Glutamatergic neuron (in vitro differentiated cells): Measurements from ENCODE around the gene ABHD12. TPM values are rescaled to one million over a fixed set of nuclear protein-coding genes. Genes with fewer than 3 reads are reported as not detected.
A peak's percentile ranks its signal among the peaks of the same experiment; 100 is the strongest.

Experiments
- DNase-seq: peaks from one replicate; pipeline ENCODE4 v3.0.0; 2022
- H3K27ac Mint-ChIP-seq: one replicate; pipeline ENCODE4 v1.8.0; 2020; ENCODE audit warnings: mild to moderate bottlenecking, mixed read lengths, inconsistent platforms; ENCODE audit not compliant: unreplicated experiment
- H3K27me3 Mint-ChIP-seq: one replicate; pipeline ENCODE4 v1.8.0; 2020; ENCODE audit warnings: mild to moderate bottlenecking, moderate library complexity, mixed read lengths, inconsistent platforms; ENCODE audit not compliant: unreplicated experiment
- H3K36me3 Mint-ChIP-seq: one replicate; pipeline ENCODE4 v1.8.0; 2020; ENCODE audit warnings: mild to moderate bottlenecking, mixed read lengths, inconsistent platforms; ENCODE audit not compliant: unreplicated experiment
- H3K4me1 Mint-ChIP-seq: one replicate; pipeline ENCODE4 v1.8.0; 2020; ENCODE audit warnings: mild to moderate bottlenecking, low read depth, mixed read lengths, inconsistent platforms; ENCODE audit not compliant: unreplicated experiment
- H3K4me3 Mint-ChIP-seq: one replicate; pipeline ENCODE4 v1.8.0; 2020; ENCODE audit warnings: mild to moderate bottlenecking, mixed read lengths, inconsistent platforms; ENCODE audit not compliant: unreplicated experiment
- H3K9me3 Mint-ChIP-seq: one replicate; pipeline ENCODE4 v1.8.0; 2020; ENCODE audit warnings: mild to moderate bottlenecking, moderate library complexity, mixed read lengths, inconsistent platforms; ENCODE audit not compliant: unreplicated experiment
- CTCF ChIP-seq: fragments of 200-600 bp; sonication (generic); IDR thresholded peaks from one replicate; pipeline ENCODE4 v1.5.0; 2021; ENCODE audit not compliant: partially characterized antibody, unreplicated experiment
- total RNA-seq: library from RNA; stranded (reverse); fragmentation: NEBNext Ultra II Directional; extraction: Animal tissue kit (Norgen Biotek cat#: 25700); gene quantifications from one replicate; pipeline ENCODE4 v1.2.1, GENCODE V29; 2021; ENCODE audit not compliant: unreplicated experiment

The ABHD12 gene
- total RNA-seq, 1 donor from 2014 or later = 101 TPM

GRCh38 chr20:25295386-25296093 is 95.1 kb downstream of the ABHD12 start:
- no peak for DNase-seq
- Mint-ChIP-seq H3K9me3 (peaks cover 37% of the 10 kb centered on the region), H3K27me3 (peaks cover 46% of the 10 kb centered on the region), H3K4me1 (peaks cover 14% of the 10 kb centered on the region), H3K36me3 (peaks cover 5% of the 10 kb centered on the region), H3K4me3 (no peak overlapping the region), H3K27ac (peak overlapping the region; percentile 33)
- TF ChIP-seq CTCF = no peak

GRCh38 chr20:25294459-25295385 is 95.9 kb downstream of the ABHD12 start:
- Mint-ChIP-seq H3K4me3 (no peak overlapping the region), H3K36me3 (peaks cover 5% of the 10 kb centered on the region), H3K27ac (no peak overlapping the region), H3K27me3 (peaks cover 44% of the 10 kb centered on the region), H3K9me3 (peaks cover 39% of the 10 kb centered on the region), H3K4me1 (peaks cover 14% of the 10 kb centered on the region)
- TF ChIP-seq CTCF = peak; percentile 45
- DNase-seq = peak; percentile 59

GRCh38 chr20:25293910-25294458 is 96.7 kb downstream of the ABHD12 start:
- peaks cover 36% of the 10 kb centered on the region for H3K9me3 Mint-ChIP-seq
- TF ChIP-seq CTCF = no peak
- H3K27ac Mint-ChIP-seq = peak overlapping the region; percentile 48

GRCh38 chr20:25293507-25293906 is 97.1 kb downstream of the ABHD12 start:
- peaks cover 5% of the 10 kb centered on the region for H3K36me3 Mint-ChIP-seq
- H3K9me3 Mint-ChIP-seq = peaks cover 35% of the 10 kb centered on the region
- DNase-seq = no peak
- peak overlapping the region; percentile 48 for H3K27ac Mint-ChIP-seq
- peaks cover 38% of the 10 kb centered on the region for H3K27me3 Mint-ChIP-seq
- no peak for TF ChIP-seq CTCF
- H3K4me1 Mint-ChIP-seq = peaks cover 14% of the 10 kb centered on the region
- H3K4me3 Mint-ChIP-seq = peak overlapping the region; percentile 60

More at GRCh38 chr20:25293910-25294458, 96.7 kb downstream of the ABHD12 start:
- Mint-ChIP-seq H3K4me3 (no peak overlapping the region), H3K27me3 (peaks cover 41% of the 10 kb centered on the region), H3K36me3 (peaks cover 5% of the 10 kb centered on the region), H3K4me1 (peaks cover 14% of the 10 kb centered on the region)
- no peak for DNase-seq
